NB4 (cell line): ENCODE results near the gene FANCM.
A peak's percentile ranks its signal among the peaks of the same experiment; 100 is the strongest.

Experiments
- DNase-seq: peaks from one replicate; pipeline ENCODE4 v3.0.0; 2010; ENCODE audit warnings: low read depth
- H3K4me3 ChIP-seq: one replicate; pipeline ENCODE4 v1.5.1; 2011; ENCODE audit warnings: mild to moderate bottlenecking, low read depth, low read length, moderate library complexity
- CTCF ChIP-seq: IDR thresholded peaks from one replicate; pipeline ENCODE4 v1.5.1; 2012; ENCODE audit warnings: low read depth, low read length
- MAX ChIP-seq: IDR thresholded peaks from 2 replicates; pipeline ENCODE4 v1.6.1; 2011; ENCODE audit warnings: low read depth, low read length
- MYC ChIP-seq: IDR thresholded peaks from 2 replicates; pipeline ENCODE4 v1.6.1; 2011; ENCODE audit warnings: low read depth, low read length
- POLR2A ChIP-seq: IDR thresholded peaks from 2 replicates; pipeline ENCODE4 v1.6.1; 2011; ENCODE audit warnings: mild to moderate bottlenecking; ENCODE audit not compliant: insufficient read length; ENCODE audit errors: extremely low read depth

FANCM gene

GRCh38 chr14:45118594-45118993, 17.1 kb upstream of the FANCM start:
- no peak for TF ChIP-seq MYC
- TF ChIP-seq CTCF: no peak
- TF ChIP-seq MAX: no peak
- TF ChIP-seq POLR2A: no peak
- no peak overlapping the region for H3K4me3 ChIP-seq
- no peak for DNase-seq

- peak; percentile 24 for DNase-seq
- no peak overlapping the region for H3K4me3 ChIP-seq
- no peak for TF ChIP-seq CTCF
- TF ChIP-seq POLR2A: no peak
- no peak for TF ChIP-seq MYC
- TF ChIP-seq MAX: no peak
Observed at GRCh38 chr14:45120096-45120495, 15.6 kb upstream of the FANCM start.

GRCh38 chr14:45123271-45123670, 12.5 kb upstream of the FANCM start:
- H3K4me3 ChIP-seq: no peak overlapping the region
- TF ChIP-seq POLR2A: no peak
- no peak for DNase-seq

GRCh38 chr14:45125754-45126153, 10.0 kb upstream of the FANCM start:
- no peak for TF ChIP-seq MYC
- no peak for TF ChIP-seq MAX
- no peak for TF ChIP-seq POLR2A
- no peak for TF ChIP-seq CTCF
- no peak for DNase-seq
- H3K4me3 ChIP-seq: no peak overlapping the region

- TF ChIP-seq POLR2A (no peak), MAX (no peak), MYC (no peak), CTCF (no peak)
- no peak overlapping the region for H3K4me3 ChIP-seq
- DNase-seq: no peak
Observed at GRCh38 chr14:45128963-45129629, 6.6 kb upstream of the FANCM start.

- TF ChIP-seq MAX (no peak), CTCF (no peak), POLR2A (no peak), MYC (no peak)
- H3K4me3 ChIP-seq: peak overlapping the region; percentile 94
- DNase-seq: no peak
Observed at GRCh38 chr14:45133683-45134050, 2.1 kb upstream of the FANCM start.
